GM18498 (cell line): Measurements from ENCODE around the gene PSMC2.
"Not testable (repeated sequence)": the region's sequence is repeated elsewhere in the genome, so short reads cannot be mapped to it uniquely, and the experiment has no call there.

ENCODE experiments used
- ATAC-seq: cut with Tn5 transposase; IDR thresholded peaks from one replicate; pipeline ENCODE4 v1.9.1; 2021; ENCODE audit warnings: mild to moderate bottlenecking, moderate library complexity; ENCODE audit not compliant: unreplicated experiment

PSMC2 gene

DNA sequence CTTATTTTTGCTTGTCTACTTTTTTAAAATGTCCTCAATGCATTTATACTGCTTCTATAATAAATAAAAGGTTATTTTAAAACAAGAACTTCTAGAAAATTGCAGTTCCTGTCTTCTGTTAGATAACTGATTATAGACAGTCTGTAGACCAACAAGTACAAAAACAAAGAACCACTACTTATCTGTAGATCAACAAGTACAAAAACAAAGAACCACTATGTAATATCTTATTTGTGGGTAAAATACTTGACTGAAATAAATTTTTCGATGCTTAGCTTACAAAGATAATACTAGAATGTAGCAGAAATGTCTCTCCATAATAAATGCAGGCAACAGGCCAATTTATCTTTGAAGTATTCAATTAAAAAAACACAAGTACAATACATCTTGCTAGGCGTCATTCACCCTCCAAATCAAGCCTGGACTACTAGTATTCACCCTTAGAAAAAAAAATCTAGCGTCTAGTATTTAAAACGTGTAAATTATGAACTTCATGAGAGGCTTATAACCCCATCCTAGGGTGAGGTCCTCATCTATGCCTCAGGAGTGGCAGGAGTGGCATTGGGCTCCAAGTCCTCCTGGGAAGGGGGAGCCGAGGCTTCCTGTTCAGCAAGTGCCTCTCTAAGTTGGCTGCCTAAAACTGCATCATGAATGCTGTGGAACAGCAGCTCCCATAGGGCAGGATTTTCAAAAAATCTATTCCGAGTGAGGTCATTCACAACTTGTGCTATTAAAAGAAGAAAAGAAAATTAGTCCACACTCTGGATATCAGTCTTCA, 26.6 kb downstream of the PSMC2 start:
- ATAC-seq = no peak

DNA sequence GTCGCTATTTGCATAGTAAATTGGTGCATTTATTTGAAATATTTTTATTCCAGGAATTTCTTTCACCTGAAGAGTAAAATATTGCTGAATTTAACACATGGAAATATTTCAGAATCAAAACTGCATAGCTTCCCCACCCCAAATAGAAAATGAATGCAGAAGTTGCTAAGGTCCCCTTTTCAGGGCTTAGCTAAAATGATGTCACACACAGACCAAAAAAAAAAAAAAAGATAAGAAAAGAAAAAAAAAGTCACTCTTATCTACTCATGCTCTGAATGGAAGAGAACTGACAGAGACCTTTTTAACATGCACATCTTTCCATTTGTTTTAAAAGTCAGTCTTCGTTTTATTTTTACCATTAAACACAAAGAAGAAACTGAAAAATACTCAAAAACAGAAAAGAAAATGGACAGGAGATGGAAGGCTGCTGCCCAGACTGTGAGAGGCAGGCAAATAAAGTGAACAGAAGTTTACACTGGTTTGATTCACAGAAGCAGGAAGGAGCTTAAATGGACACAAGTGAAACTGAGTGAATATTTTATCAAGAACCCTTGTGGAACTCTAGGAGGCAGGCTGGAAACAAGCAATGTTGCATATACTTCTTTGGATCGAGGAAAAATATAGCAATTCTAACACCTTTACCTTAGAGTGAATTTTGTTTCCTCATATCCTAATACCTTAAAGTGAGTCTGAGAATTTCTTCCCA, 32.0 kb downstream of the PSMC2 start:
- ATAC-seq = no peak

DNA sequence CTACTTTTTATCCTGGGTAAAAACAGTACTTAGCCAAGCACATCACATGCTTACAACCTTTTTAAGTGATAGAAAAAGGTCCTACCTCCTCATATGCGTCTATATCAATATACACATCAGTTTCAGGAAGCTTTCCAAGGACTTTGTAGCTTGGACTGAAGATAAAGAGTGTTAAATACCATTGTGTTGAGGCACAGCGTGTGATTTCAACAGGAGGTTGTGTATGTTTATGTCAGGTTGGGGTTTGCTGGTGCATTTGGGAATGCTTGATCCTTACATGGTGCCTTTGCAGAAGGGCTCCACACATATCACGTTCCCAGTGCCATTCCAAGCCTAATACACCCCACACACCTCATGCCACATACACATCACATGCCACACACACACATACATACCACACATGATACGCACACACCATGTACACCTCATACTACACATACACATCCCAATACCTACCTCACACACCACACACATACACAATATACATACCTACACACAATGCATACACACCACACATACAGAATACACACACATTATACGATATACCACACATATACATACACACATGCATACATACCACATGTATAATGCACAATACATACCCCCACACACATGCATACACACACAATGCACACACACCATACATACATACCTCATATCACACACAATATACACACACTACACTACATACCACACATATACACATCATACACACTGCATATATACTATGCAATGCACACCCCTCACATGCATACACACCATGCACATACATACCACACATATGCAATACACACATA, 33.1 kb downstream of the PSMC2 start:
- no peak for ATAC-seq

DNA sequence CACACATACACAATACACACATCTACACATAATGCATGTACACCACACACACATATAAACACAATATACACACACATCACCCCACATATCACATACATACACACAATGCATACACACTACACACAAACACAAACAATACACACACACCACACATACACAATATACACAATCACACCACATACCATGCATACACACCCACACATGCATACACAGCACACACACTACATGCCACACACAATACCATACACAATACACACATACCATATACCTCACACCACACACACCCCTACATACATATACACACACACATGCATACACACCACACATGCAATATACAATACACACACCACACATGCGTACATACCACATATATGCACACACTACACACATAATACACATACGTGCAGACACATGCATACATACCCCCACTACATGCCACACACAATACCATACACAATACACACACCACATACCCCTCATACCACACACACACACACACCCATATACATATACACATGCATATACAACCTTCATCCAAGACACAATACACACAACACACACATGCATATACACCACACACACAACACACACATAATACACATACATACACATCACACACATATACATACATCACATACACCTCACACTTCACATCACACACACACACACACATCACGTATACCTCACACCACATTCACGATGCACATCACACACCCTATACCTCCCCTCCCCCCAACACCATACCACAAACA, 34.0 kb downstream of the PSMC2 start:
- no peak for ATAC-seq

DNA sequence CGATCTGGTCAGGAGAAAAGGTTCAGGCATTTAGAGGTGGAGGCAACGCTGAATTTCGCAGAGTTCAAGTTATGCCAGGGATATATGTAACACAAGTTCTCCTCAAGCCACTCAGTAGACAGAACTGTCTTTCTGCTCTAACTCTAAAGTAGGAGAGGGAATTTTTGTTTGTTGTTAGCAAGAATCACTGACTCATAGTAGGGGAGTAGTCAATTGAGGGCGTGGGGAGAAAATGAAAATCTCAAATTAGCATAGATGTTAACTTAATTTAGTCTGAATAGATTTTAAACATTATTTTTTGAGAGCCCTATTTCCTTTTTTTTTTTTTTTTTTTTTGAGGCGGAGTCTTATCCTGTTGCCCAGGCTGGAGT, 34.6 kb downstream of the PSMC2 start:
- no peak for ATAC-seq

DNA sequence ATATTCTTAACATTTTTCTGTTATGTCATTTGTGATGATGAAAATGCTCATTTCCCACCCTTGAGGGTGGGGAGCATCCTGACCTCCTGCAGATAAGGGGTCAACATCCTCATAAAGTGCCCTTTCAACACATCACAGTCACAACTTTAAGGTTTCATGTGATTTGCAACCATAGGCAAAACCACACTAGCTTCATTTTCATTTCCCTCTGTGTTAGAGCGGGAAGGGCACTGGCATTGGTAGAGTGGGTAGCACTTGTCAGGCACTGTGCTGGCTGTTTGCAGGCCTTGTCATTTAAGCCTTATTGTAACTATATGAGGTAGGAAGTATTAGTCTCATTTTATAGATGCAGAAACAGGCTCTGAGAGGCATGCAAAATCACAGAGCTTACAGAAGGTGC, 39.8 kb downstream of the PSMC2 start:
- no peak for ATAC-seq

DNA sequence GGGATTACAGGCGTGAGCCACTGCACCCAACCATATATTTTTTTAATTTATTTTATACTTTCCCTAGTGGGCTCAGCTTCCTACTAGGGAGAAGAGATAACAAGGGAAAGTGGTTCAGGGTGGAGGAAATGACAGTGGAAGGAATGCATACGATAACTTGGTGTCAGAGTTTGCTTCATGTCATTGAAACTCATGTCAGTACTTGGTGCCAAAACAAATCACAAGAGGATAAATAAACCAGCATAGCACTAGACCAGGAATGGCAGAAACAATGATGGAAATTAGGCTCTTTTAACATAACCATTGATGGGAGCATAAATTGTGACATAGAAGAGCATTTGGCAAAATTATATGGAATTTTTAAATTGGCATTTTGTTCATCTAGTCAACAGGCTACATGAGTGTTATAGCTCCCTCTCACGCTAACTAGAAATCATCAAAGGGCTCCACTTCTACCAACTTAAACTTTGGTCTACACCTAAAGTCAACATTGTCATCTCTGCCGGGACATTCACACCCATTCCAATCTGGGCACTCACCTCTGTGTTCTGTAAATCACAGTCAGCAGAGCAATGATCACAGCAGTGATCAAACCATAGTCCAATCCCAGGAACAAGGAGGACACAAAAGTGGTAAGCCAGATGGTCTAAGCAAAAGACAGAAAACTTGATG, 41.2 kb downstream of the PSMC2 start:
- no peak for ATAC-seq

DNA sequence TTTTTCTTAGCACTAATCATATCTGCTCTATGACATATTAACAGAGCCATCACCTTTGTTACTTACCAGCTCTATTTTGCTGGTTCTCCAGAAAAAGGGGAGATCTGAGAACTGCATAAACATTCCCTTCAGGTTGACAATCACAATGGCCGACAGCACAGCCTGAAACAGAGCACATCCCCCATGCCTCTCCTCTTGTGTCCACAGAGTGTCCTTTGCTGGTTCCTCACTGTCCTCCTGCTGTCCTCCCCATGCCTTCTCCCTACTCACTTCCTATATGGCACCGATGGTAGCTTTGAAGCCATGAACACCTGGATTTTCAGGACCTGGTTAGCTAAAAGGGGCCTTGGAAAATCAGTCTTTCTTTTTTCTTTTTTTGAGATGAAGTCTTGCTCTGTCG, 41.8 kb downstream of the PSMC2 start:
- no peak for ATAC-seq

DNA sequence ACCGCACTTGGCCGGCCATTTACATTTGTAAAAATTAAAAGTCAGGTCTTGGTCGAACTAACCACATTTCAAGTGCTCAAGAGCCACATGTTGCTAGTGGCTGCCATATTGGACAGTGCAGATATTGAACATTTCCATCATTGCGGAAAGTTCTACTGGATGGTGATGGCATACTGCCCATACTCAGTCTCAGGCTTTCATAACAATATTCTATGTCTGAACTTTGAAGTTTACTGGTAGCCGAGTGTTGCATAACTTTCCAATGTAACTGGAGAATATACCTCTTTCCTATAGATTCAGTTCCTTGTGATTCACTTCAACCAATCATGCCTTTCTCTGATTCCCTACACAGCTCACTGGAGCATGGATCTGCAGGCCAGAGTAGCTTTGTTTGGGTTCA, 43.7 kb downstream of the PSMC2 start:
- ATAC-seq = no peak

DNA sequence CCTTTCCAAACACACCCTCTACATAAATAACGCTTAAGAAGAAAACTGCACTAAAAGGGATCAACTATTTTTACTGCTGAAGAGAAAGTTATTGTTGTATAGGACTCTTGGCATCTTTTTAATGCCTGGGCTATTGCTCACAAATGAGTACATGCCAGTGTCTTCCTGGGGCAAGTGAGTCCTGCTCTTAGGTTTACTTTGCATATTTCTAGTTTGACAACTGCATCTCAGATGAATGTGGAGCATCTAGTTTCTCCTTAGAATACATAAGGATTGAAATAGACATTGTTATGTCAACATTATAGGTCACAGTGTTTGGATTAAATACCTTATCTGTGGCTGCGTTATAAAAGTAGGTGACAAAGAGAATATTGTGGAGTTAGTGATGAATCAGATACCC, 44.5 kb downstream of the PSMC2 start:
- ATAC-seq = no peak

DNA sequence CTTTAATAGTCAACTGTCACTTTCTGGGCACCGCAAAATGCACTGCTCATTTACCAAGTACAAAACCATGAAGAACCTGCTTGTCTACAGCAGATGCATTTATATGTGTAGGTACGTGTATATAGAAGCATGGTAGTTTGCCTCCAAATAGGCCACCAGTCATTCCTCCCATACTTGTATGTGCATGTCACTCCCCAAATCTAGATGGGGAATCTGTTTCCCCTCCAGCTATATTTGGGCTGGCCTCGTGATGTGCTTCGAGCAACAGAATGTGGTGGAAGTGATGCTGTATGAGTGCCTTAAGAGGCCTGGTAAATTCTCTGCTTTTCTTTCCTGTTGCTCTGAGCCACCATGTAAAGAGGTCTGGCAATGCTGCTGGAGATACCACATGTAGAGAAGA, 47.1 kb downstream of the PSMC2 start:
- no peak for ATAC-seq

DNA sequence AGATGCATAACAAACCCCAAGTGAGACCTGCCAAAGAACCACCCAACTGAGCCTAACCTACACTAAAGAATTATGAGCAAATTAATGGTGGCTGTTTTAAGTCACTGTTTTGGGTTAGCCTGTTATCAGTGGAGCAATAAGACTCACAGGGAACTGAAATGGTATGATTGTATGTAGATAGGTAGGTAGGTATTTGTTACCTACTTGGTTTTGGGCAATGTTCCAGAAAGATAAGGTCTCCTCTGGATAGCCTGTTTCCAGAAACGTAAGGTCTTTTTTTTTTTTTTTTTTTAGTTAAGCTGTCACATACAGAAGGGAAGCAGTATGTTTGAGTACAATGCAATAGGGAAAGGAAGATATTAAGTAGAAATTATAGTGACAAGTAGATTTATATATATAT, 47.6 kb downstream of the PSMC2 start:
- no peak for ATAC-seq

DNA sequence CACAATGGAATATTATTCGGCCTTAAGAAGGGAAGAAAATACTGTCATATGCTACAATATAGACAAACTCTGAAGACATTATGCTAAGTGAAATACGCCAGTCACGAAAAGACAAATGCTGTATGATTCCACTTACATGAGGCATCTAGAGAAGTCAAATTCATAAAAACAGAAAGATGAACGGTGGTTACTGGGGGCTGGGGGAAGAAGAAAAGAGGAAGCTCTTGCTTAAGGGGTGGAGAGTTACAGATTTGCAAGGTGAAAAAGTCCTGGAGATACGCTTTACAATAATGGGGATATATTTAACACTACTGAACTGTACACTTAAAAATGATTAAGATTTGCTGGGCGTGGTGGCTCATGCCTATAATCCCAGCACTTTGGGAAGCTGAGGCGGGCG, 49.0 kb downstream of the PSMC2 start:
- no peak for ATAC-seq

DNA sequence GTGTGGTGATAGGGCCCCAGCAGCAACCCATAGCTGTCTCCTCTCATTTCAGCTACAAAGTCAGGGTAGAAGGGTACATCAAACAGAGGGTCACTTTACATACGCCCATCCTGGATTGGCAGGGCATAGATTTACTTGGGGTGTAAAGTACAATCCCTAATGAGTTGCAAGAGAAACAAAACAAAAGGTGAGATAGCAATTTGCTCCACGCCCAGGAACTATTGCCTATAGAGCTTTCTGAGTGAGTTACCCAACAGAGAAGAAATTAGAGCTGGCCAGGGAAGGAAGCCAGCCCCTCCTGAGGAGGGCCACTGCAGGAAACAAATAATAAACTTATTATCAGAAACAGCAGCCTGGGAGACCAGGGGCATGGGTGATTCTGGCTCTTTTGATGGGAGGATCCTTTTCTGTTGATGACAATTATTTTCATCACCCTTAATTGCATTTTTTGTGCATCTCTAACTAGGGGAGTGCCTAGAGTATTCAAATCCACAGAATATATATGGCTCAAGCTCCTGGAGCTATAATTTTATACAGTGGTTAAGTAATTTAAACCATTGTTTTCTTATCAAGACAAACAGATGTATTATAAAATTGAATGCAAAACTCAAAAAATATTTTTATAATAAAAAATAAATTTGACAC, 51.2 kb downstream of the PSMC2 start:
- no peak for ATAC-seq

DNA sequence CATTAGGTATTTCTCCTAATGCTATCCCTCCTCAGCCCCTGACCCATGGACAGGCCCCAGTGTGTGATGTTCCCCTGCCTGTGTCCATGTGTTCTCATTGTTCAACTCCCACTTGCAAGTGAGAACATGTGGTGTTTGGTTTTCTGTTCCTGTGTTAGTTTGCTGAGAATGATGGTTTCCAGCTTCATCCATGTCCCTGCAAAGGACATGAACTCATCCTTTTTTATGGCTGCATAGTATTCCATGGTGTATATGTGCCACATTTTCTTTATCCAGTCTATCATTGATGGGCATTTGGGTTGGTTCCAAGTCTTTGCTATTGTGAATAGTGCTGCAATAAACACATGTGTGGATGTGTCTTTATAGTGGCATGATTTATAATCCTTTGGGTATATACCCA, 52.2 kb downstream of the PSMC2 start:
- ATAC-seq = not testable (repeated sequence)

DNA sequence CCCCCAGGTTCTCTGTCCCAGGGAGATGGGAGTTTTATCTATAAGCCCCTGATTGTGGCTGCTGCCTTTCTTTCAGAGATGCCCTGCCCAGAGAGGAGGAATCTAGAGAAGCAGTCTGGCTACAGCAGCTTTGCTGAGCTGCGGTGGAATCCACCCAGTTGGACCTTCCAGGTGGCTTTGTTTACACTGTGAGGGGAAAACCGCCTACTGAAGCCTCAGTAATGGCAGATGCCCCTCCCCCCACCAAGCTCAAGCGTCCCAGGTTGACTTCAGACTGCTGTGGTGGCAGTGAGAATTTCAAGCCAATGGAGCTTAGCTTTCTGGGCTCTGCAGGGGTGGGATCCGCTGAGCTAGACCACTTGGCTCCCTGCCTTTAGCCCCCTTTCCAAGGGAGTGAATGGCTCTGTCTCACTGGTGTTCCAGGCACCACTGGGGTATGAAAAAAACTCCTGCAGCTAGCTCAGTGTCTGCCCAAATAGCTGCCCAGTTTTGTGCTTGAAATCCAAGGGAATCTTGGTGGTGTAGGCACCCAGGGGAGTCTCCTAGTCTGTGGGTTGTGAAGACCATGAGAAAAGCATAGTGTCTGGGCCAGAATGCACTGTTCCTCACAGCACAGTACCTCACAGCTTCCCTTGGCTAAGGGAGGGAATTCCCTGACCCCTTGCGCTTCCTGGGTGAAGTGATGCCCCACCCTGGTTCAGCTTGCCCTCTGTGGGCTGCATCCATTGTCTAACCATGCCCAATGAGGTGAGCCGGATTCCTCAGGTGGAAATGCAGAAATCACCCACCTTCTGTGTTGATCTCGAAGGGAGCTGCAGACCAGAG, 58.6 kb downstream of the PSMC2 start:
- not testable (repeated sequence) for ATAC-seq

DNA sequence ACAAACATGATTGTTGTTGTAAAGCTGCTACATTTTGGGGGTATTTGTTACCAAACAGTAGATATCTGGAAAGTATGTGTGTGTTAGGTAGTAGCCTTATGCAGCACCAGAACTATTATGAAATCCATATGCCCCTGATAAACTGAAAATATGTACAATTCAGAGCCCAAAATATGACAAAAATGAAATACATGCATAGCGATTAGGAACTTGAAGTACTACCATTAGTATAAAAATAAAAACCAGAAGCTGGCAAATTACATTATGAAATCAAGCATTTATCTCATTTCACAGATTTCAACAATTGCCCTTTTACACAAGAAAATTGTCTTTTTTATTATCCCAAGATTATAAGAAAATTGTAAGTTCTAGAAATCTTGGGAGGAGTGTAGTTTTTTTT, 64.7 kb downstream of the PSMC2 start:
- no peak for ATAC-seq

DNA sequence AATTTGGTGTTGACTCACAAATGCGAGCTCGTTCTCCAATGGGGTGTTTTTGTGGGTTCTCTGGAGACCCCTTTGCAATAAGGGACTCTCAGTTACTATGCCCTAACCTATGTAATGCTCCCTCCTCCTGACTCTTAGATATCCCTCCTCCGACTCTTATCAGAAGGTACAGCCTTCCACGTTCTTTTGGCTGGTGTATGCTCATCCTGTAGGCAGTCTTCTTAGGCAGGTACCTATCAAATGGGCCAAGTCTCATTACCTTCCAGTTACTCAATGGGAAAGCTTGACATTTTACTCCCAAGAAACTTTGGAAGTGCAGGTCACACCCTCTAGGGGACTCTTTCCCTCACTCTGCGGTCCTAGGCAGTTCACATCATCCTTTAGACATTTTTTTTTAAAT, 66.0 kb downstream of the PSMC2 start:
- ATAC-seq = no peak

DNA sequence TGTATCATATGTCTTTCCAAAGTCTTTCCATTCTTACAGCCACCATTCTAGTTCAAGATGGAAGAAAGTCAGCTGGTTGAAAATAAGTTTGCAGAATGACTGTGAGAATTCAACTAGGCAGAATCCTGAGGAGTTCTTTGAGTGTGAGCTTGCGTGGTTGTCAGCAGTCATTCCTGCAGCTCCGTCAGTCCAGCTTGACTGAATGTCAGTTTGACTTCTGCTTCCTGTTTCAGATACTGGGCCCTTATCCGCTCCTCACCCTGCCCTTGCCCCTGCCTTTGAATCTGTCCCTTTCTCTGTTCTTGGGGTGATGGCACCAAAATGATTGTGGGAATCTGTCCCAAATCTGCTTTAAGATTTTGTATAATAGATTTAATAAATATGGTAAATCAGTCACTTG, 70.8 kb downstream of the PSMC2 start:
- ATAC-seq = no peak
